ENCODE data around the gene PNPLA7.

GRCh38 chr9:137455359-137455991 is 94.7 kb downstream of the PNPLA7 start:
- TF ChIP-seq POLR2A (IDR thresholded peaks at IDR 0.05) = no peak
- TF ChIP-seq CTCF (IDR thresholded peaks at IDR 0.05 in 8 of 11, conservative IDR thresholded peaks at IDR 0.05 in 3 of 11) = no peak

All from spleen (tissue), 7 donors.